ENCODE data around the gene AGAP1. TPM values are rescaled to one million over a fixed set of nuclear protein-coding genes. Genes with fewer than 3 reads are reported as not detected.

AGAP1 gene
- polyA plus RNA-seq, 2 of the 4 experiments (the other 2 are of a cell fraction) = 20.2 to 21.9 TPM

DNA sequence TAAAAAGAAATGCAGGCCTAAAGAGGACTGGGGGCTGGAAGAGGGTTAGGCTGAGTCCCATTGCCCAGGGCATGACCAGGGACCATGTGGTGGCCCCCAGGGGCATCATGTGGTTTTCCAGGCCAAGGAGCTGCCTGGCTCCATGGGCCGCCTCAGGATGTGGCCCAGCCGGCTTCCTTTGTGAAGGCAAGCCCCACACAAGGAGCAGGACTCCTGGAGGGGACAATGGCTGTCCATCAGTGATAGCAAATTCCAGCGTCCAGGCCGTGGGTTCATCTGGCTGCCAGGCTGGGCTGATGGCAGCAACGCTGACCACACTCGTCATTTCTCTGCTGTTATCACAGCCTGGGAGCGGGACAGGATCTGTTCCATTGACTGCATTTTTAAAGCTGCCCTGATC is 591.8 kb downstream of the AGAP1 start:
- DNase-seq (ENCODE audit: low read depth in 1 of 2, low spot score in 1 of 2) = no peak
- no peaks in the 10 kb centered on the region for H3K9me3 ChIP-seq
- CTCF ChIA-PET = no interaction called here
- H3K4me1 ChIP-seq = peaks cover 46% of the 10 kb centered on the region
- H3K4me2 ChIP-seq = peak overlapping the region; percentile 25; the same call in 2 of the 3 replicates
- no peak overlapping the region for H3K4me3 ChIP-seq
- no peak for ATAC-seq
- no peak for TF ChIP-seq ZNF302 (CRISPR knock-in tag; IDR thresholded peaks at IDR 0.05)
- peak overlapping the region; percentile 33 to 71; a peak in 3 of 6 replicates for H3K27ac ChIP-seq
- no peak for FAIRE-seq
- POLR2A ChIA-PET = no interaction called here
- WGBS (ENCODE audit: missing lambda C conversion rate) = 96% methylated on average over 7 of the region's 7 CpGs

DNA sequence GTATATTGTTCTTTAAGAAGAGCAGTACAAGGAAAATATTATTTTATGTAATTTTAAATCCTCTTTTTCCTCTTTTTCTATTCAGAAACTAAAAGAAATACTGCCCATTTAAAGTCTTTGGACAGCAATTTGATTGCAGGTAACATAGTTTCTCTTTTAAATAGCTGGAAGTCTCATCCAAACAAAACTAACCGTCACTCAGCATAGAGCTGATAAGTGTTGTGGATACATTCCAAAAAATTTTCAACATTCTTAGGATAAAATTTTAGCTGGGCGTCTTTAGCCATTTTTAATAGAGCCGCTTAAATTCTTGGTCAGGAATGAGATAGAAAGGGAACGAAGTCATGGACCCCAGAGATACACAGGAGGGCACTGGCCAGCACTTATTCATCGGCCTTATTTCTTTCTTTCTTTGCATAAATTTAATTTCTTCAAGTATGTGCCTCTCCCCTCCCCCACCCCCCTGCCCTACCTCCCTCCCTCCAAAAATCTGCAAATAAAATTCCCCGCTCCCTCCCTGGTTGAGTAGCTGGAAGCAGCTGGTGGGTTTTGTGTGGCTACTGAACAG is 592.6 kb downstream of the AGAP1 start:
- ATAC-seq = no peak
- Histone ChIP-seq H3K27ac (peak overlapping the region; percentile 67 to 73), H3K4me1 (peaks cover 46% of the 10 kb centered on the region), H3K4me2 (peak overlapping the region; percentile 25; the same call in 2 of the 3 replicates), H3K4me3 (no peak overlapping the region), H3K9me3 (no peaks in the 10 kb centered on the region)
- 64% methylated on average over 6 of the region's 6 CpGs for WGBS (ENCODE audit: missing lambda C conversion rate)
- DNase-seq (ENCODE audit: low read depth in 1 of 2, low spot score in 1 of 2) = no peak
- POLR2A ChIA-PET = no interaction called here
- TF ChIP-seq HES2 (IDR thresholded peaks at IDR 0.05) = no peak
- TF ChIP-seq CHD2 (IDR thresholded peaks at IDR 0.05; ENCODE audit: low read length, partially characterized antibody) = no peak
- no peak for TF ChIP-seq SMC3 (IDR thresholded peaks at IDR 0.05)
- no peak for TF ChIP-seq NFE2L2 (conservative IDR thresholded peaks at IDR 0.05; ENCODE audit: low read length)
- no peak for TF ChIP-seq TP53 (CRISPR knock-in tag; IDR thresholded peaks at IDR 0.05)
- TF ChIP-seq HDAC2 (IDR thresholded peaks at IDR 0.05) = no peak
- TF ChIP-seq CHD4 (IDR thresholded peaks at IDR 0.05; ENCODE audit: borderline replicate concordance) = no peak
- TF ChIP-seq FOSB (CRISPR knock-in tag; IDR thresholded peaks at IDR 0.05) = no peak
- TF ChIP-seq HEYL (CRISPR knock-in tag; IDR thresholded peaks at IDR 0.05) = no peak
- no peak for FAIRE-seq
- CTCF ChIA-PET = no interaction called here

GRCh38 chr2:236086971-236087465 is 593.2 kb downstream of the AGAP1 start:
- POLR2A ChIA-PET = no interaction called here
- H3K4me3 ChIP-seq = no peak overlapping the region
- peak overlapping the region; percentile 67 to 73 for H3K27ac ChIP-seq
- H3K4me1 ChIP-seq = peaks cover 46% of the 10 kb centered on the region
- H3K9me3 ChIP-seq = no peaks in the 10 kb centered on the region
- TF ChIP-seq CBX2 (IDR thresholded peaks at IDR 0.05; ENCODE audit: borderline replicate concordance, low read depth) (no peak), SREBF2 (IDR thresholded peaks at IDR 0.05) (no peak), HES2 (IDR thresholded peaks at IDR 0.05) (no peak), PHF8 (IDR thresholded peaks at IDR 0.05; ENCODE audit: borderline replicate concordance, low read depth) (no peak), MAFK (IDR thresholded peaks at IDR 0.05; ENCODE audit: partially characterized antibody) (no peak), ATOH8 (CRISPR knock-in tag; IDR thresholded peaks at IDR 0.05; ENCODE audit: low read depth) (no peak), TP53 (CRISPR knock-in tag; IDR thresholded peaks at IDR 0.05) (no peak)
- CTCF ChIA-PET = no interaction called here
- DNase-seq (ENCODE audit: low read depth in 1 of 2, low spot score in 1 of 2) (no peak), FAIRE-seq (no peak), ATAC-seq (no peak)
- peak overlapping the region; percentile 68 for H3K4me2 ChIP-seq
- 86% methylated on average over 8 of the region's 8 CpGs for WGBS (ENCODE audit: missing lambda C conversion rate)

DNA sequence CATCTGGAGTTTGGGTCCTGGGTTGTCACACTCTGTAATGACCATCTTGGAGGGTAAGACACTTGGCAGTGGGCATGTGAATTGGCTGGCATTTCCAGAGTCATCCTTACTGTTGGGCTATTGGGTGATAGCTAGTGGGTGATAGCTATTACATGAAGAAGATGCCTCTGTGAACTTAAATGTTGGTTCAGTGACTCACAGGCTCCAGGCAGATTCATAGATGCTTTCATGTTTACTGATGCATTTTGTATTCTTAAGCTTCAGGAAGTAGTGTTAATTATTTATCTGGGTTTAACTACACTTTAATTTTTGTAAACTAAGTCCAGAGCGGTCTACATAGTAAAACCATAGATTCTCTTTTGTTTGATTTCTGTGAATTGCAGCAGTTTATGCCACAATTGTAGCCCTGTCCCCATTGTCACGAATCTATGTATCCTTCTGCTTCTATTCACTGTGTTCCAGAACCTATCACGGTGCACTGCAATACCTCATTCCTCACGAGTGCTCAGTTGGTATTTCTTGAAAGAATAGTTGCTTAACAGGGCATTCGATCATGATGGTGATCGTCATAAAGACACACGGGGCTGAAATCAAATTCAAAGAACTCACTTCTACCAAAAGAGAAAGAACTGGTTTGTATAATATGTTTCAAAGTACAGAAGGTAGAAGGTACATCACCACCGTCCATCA is 594.7 kb downstream of the AGAP1 start:
- 16% methylated on average over 8 of the region's 8 CpGs for WGBS (ENCODE audit: missing lambda C conversion rate)
- POLR2A ChIA-PET = no interaction called here
- ATAC-seq = peak; percentile 86 to 91
- Histone ChIP-seq H3K9me3 (no peaks in the 10 kb centered on the region), H3K4me3 (no peak overlapping the region), H3K4me1 (peaks cover 46% of the 10 kb centered on the region), H3K27ac (peak overlapping the region; percentile 67 to 73), H3K4me2 (peak overlapping the region; percentile 68)
- CTCF ChIA-PET = interaction anchor here (1.1 to 1.5 kb wide), 2 partner anchors 21 to 93 kb away, joined by 3 read pairs; no protein-coding TSS in a partner anchor
- DNase-seq (ENCODE audit: low read depth in 1 of 2, low spot score in 1 of 2) = peak; percentile 53 to 76
- TF ChIP-seq MAX (IDR thresholded peaks at IDR 0.05) = 0 out of 2 replicates have a peak, but pooled peaks have one; percentile 18
- no peak for TF ChIP-seq EP300 (IDR thresholded peaks at IDR 0.05)
- peak in 1 of 2 experiments; percentile 30; a peak in 1 of 5 replicates for TF ChIP-seq JUN (IDR thresholded peaks at IDR 0.05)
- 0 out of 2 replicates have a peak, but pooled peaks have one; percentile 45 for TF ChIP-seq JUNB (IDR thresholded peaks at IDR 0.05)
- no peak for TF ChIP-seq MAZ (IDR thresholded peaks at IDR 0.05; ENCODE audit: borderline replicate concordance, low read depth, low read length)
- TF ChIP-seq FOSL2 (IDR thresholded peaks at IDR 0.05) = 0 out of 2 replicates have a peak, but pooled peaks have one; percentile 12
- TF ChIP-seq FOSL2 (CRISPR knock-in tag; IDR thresholded peaks at IDR 0.05) = peak; percentile 76
- TF ChIP-seq PHF8 (IDR thresholded peaks at IDR 0.05; ENCODE audit: borderline replicate concordance, low read depth) = no peak
- no peak for FAIRE-seq

Measured in A549 (cell line).